Testis (tissue), 3 donors: ENCODE data around the gene RIPOR3. TPM values are rescaled to one million over a fixed set of nuclear protein-coding genes. Genes with fewer than 3 reads are reported as not detected.

Experiments
- DNase-seq: peaks from one replicate; pipeline ENCODE4 v3.0.0-alpha.2; 2019
- H3K27ac ChIP-seq, 2 donors: fragments of 200-600 bp; sonication (generic); one replicate each; pipeline ENCODE4 v1.5.1; 2019
- H3K27me3 ChIP-seq: fragments of 200-600 bp; sonication (generic); one replicate; pipeline ENCODE4 v1.5.1; 2019
- H3K36me3 ChIP-seq: fragments of 200-600 bp; sonication (generic); one replicate; pipeline ENCODE4 v1.5.1; 2017; ENCODE audit warnings: low read depth; ENCODE audit errors: missing control alignments
- H3K4me1 ChIP-seq: fragments of 200-600 bp; sonication (generic); one replicate; pipeline ENCODE4 v1.5.1; 2019
- H3K4me3 ChIP-seq, 2 donors: fragments of 200-600 bp; sonication (generic); one replicate each; pipeline ENCODE4 v1.5.1; 2017 to 2019
- H3K9me3 ChIP-seq: fragments of 200-600 bp; sonication (generic); one replicate; pipeline ENCODE4 v1.5.1; 2017
- POLR2A ChIP-seq: fragments of 450-650 bp; IDR thresholded peaks from one replicate; pipeline ENCODE4 v1.6.1; 2017; ENCODE audit warnings: antibody characterized with exemption, mild to moderate bottlenecking, moderate library complexity
- WGBS, 2 donors: methylation state at CpG; one replicate each; pipeline ENCODE4 v1.1.5; 2018; 5-methylcytosine and 5-hydroxymethylcytosine counted together
- intact Hi-C: fragments of 100-400 bp; cut with DNase I; formaldehyde crosslinking; loops from one replicate; pipeline ENCODE4 v1.15.1; 2023; ENCODE audit warnings: low total_unique reads
- polyA plus RNA-seq: library from polyadenylated mRNA; stranded (reverse); fragments of 350-450 nt; fragmentation: Illumina TruSeq; extraction: RNeasy Lipid Tissue Mini Kit (QIAGEN cat#74804); gene quantifications from one replicate; pipeline ENCODE4 v1.2.3, GENCODE V29; 2014; ENCODE audit warnings: low read depth, low replicate concordance; ENCODE audit not compliant: insufficient read depth
- total RNA-seq, 2 donors: library from RNA; depleted of rRNA; stranded (reverse); fragments of >200 nt; gene quantifications; one replicate each; pipeline ENCODE4 v1.2.3, GENCODE V29; 2016
- TF ChIP-seq, protein P1 (sequence below), 3 experiments: fragments of 450-650 bp in 2 of 3; fragments of 200-600 bp in 1 of 3; sonication (generic) in 1 of 3; IDR thresholded peaks; one replicate each; pipeline ENCODE4 v1.5.1; 2016 to 2019; ENCODE audit warnings: antibody characterized with exemption in 3 of 3, mild to moderate bottlenecking in 2 of 3, moderate library complexity in 1 of 3

RIPOR3 gene
- total and polyA plus RNA-seq, 3 donors from 2014 or later = 11.3 to 26.9 (median 22.1) TPM

DNA sequence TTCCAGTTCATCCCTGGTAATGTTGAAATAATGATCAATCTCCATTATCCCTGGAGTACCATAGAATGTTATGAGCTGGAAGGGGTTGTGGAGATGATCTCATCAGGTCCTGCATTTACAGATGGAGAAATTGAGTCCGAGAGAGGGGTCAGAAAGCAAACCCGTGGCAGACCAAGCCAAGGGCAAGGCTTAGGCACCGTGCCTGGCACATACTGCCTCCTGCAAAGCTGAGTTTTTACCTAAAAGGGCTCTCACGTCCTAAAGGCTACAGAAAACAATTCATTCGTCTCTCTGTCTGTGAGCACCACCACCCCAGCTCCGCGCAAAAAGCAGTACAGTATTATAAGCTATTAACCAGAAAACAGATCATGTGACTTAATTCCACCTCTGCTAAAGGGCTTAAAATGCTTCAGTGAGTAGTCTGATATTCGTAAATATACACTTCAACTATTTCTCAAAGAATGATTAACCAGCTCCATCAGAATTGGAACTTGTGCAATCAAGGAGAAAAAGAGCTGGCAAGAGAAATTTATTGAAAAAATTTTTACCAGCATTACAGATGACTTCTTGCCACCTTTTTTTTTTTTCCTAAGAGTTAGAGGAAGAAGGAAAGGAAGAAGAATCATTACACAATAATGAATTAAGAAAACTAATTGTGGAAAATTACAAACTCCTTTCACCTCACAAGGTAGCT, 36.6 kb upstream of the RIPOR3 start:
- peaks cover 29% of the 10 kb centered on the region for H3K4me1 ChIP-seq
- peak; percentile 10 for DNase-seq
- H3K9me3 ChIP-seq = no peaks in the 10 kb centered on the region
- intact Hi-C loops = no loop called here
- no peaks in the 10 kb centered on the region for H3K27me3 ChIP-seq
- no peak overlapping the region for H3K4me3 ChIP-seq
- H3K36me3 ChIP-seq = no peaks in the 10 kb centered on the region
- 80 to 83% methylated on average over 8 of the region's 8 CpGs for WGBS, 2 donors
- H3K27ac ChIP-seq = no peak overlapping the region
- TF ChIP-seq POLR2A = no peak
- TF ChIP-seq, protein P1, sequence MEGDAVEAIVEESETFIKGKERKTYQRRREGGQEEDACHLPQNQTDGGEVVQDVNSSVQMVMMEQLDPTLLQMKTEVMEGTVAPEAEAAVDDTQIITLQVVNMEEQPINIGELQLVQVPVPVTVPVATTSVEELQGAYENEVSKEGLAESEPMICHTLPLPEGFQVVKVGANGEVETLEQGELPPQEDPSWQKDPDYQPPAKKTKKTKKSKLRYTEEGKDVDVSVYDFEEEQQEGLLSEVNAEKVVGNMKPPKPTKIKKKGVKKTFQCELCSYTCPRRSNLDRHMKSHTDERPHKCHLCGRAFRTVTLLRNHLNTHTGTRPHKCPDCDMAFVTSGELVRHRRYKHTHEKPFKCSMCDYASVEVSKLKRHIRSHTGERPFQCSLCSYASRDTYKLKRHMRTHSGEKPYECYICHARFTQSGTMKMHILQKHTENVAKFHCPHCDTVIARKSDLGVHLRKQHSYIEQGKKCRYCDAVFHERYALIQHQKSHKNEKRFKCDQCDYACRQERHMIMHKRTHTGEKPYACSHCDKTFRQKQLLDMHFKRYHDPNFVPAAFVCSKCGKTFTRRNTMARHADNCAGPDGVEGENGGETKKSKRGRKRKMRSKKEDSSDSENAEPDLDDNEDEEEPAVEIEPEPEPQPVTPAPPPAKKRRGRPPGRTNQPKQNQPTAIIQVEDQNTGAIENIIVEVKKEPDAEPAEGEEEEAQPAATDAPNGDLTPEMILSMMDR (IDR thresholded peaks at IDR 0.05) = no peak

DNA sequence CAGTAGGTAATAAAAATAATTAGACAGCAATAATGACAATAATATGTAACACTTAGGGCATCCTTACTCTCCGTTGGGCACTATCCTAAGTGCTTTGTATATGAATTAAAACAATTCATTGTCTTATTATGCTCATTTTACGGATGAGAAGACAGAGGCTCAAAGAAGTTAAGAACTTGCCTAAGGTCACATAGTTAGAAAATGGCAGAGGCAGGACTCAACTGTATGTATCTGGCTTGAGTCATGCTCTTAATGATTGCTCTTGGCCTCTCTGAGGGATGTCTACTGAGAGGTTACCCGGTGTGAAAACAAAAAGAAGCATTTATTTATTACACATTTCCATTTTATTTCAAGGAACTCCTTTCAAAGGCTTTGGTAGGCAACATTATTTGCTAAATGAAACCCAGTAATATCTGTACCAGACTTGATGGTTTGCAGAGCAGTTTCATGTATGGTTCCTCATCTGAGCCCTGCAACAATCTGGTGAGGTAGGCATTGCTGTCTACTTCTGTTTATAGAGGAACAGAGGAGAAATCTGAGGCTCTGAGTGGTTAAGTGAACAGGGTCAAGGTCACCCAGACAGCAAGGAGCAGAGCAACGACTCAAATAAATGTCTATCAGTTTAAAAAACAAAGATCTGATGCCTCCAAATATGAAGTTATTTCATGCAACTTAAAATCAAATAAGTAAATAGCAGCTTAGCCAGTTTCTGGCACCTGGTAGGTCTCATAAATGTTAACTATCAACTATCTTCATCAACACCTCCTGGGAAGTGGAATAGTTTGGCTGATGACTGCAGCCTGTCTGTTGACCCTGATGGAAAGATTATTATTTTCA, 35.8 kb upstream of the RIPOR3 start:
- 76 to 80% methylated on average over 4 of the region's 4 CpGs for WGBS, 2 donors
- no peak for TF ChIP-seq POLR2A
- TF ChIP-seq, protein P1 (IDR thresholded peaks at IDR 0.05) = no peak
- Histone ChIP-seq H3K4me1 (peaks cover 36% of the 10 kb centered on the region), H3K9me3 (no peaks in the 10 kb centered on the region), H3K4me3 (no peak overlapping the region), H3K27me3 (no peaks in the 10 kb centered on the region), H3K36me3 (no peaks in the 10 kb centered on the region), H3K27ac (peak overlapping the region in 1 of 2 donors; percentile 4)
- peak; percentile 6 for DNase-seq
- intact Hi-C loops = no loop called here

DNA sequence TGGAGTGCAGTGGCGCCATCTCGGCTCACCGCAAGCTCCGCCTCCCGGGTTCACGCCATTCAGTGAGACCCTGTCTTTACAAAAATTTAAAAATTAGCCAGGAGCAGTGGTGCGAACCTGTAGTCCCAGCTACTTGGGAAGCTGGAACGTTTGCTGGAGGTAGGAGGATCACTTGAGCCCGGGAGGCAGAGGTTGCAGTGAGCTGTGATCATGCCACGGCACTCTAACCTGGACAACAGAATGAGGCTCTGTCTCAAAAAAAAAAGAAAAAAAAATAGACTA, 34.3 kb upstream of the RIPOR3 start:
- H3K4me1 ChIP-seq = peaks cover 46% of the 10 kb centered on the region
- no peaks in the 10 kb centered on the region for H3K36me3 ChIP-seq
- no peak overlapping the region for H3K4me3 ChIP-seq
- no peak for TF ChIP-seq POLR2A
- TF ChIP-seq, protein P1 (IDR thresholded peaks at IDR 0.05) = no peak
- no peaks in the 10 kb centered on the region for H3K9me3 ChIP-seq
- no peaks in the 10 kb centered on the region for H3K27me3 ChIP-seq
- intact Hi-C loops = no loop called here
- no peak for DNase-seq
- 85 to 89% methylated on average over 10 of the region's 10 CpGs for WGBS, 2 donors
- peak overlapping the region; percentile 67 to 87 for H3K27ac ChIP-seq

DNA sequence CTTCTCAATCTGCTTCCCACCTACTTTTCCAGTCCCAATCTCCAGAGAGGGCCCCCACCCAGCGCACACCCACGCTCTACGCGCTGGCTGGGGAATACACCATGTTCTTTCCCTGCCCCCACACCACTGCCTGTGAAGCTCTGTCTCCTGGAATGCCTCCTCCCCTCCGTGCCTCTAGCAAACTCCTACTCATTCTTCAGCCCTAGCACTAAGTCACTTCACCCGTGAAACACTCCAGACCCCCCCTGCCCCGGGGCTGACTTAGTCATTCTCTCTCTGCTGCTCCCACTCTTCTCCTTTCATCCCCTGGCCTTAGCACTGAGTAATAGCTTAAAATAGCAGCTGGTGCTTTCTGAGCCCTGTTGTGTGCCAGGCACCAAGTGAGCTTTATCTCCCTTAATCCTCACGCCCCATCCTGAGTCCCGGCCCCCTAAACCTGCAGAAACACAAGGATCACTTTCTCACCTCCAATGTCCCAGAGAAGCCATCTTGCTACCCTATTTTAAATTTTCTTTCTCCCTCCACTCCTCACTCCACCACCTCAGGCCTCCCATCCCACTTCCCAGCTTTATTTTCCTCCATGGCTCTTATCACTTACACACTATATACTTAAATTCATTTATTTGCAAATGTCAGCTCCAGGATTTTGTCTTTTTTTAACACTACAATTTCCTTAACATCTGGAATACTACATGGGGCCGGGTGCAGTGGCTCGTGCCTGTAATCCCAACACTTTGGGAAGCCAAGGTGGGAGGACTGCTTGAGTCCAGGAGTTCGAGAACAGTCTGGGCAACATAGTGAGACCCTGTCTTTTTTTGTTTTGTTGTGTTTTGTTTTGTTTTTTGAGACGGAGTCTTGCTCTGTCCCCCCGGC, 33.7 kb upstream of the RIPOR3 start:
- Histone ChIP-seq H3K36me3 (no peaks in the 10 kb centered on the region), H3K9me3 (no peaks in the 10 kb centered on the region), H3K27ac (peak overlapping the region; percentile 67 to 87), H3K4me3 (no peak overlapping the region), H3K27me3 (no peaks in the 10 kb centered on the region), H3K4me1 (peaks cover 46% of the 10 kb centered on the region)
- DNase-seq = peak; percentile 95
- intact Hi-C loops = no loop called here
- TF ChIP-seq POLR2A = no peak
- TF ChIP-seq, protein P1 (IDR thresholded peaks at IDR 0.05) = no peak
- 44 to 52% methylated on average over 14 of the region's 14 CpGs for WGBS, 2 donors
